Endothelial cell of umbilical vein (primary cell): Measurements from ENCODE around the gene DPPA2. TPM values are rescaled to one million over a fixed set of nuclear protein-coding genes. Genes with fewer than 3 reads are reported as not detected.

Source experiments
- BruUV-seq: library from RNA; stranded (reverse); fragments of 400-500 nt; replicated peaks from 2 replicates; lab custom pipeline; 2021; lab: Mats Ljungman, UMichigan
- CTCF ChIA-PET: fragments of 300-600, 350-600 bp; sonication (Branson Sonifier 250); formaldehyde crosslinking; loops from one replicate; lab custom pipeline; 2021; ENCODE audit warnings: antibody characterized with exemption, inconsistent platforms; lab: Charles Lee
- POLR2A ChIA-PET: fragments of 300-600, 350-600 bp; sonication (Branson Sonifier 250); formaldehyde crosslinking; loops from one replicate; lab custom pipeline; 2021; ENCODE audit warnings: antibody characterized with exemption, inconsistent platforms; lab: Charles Lee
- DNase-seq: peaks from one replicate; pipeline ENCODE4 v3.0.0-alpha.2; 2011; ENCODE audit warnings: low read depth, low spot score
- FAIRE-seq: peaks from 2 replicates; lab custom pipeline; 2011; peaks lifted over from hg19 to GRCh38; lab: Jason Lieb, UNC
- H2AFZ ChIP-seq: 2 replicates; pipeline ENCODE4 v1.6.0; 2012; ENCODE audit warnings: low read depth, low read length, control low read depth, inconsistent platforms
- H3K27ac ChIP-seq: 2 replicates; pipeline ENCODE4 v1.5.1; 2011; ENCODE audit warnings: low read depth, mild to moderate bottlenecking, control low read depth, low read length, moderate library complexity; ENCODE audit not compliant: insufficient read depth
- H3K27me3 ChIP-seq, 2 experiments: 2 replicates each; pipeline versions ENCODE4 v1.6.0 to v1.6.1; 2011; ENCODE audit warnings: low read length in 2 of 2, mixed read lengths in 1 of 2; ENCODE audit not compliant: control insufficient read depth in 2 of 2, insufficient read depth in 2 of 2
- H3K36me3 ChIP-seq, 2 experiments: 2 replicates in 1 of 2; 3 replicates in 1 of 2; pipeline ENCODE4 v1.5.1; 2011; ENCODE audit warnings: low read length in 2 of 2, mild to moderate bottlenecking in 1 of 2, moderate library complexity in 1 of 2; ENCODE audit not compliant: control insufficient read depth in 2 of 2, insufficient read depth in 2 of 2; ENCODE audit errors: extremely low read depth in 1 of 2
- H3K4me1 ChIP-seq: 3 replicates; pipeline ENCODE4 v1.5.1; 2011; ENCODE audit warnings: mild to moderate bottlenecking, low read length; ENCODE audit not compliant: control insufficient read depth, insufficient read depth; ENCODE audit errors: extremely low read depth
- H3K4me2 ChIP-seq: 2 replicates; pipeline ENCODE4 v1.6.1; 2011; ENCODE audit warnings: low read length, control low read depth, mixed read lengths; ENCODE audit not compliant: insufficient read depth
- H3K4me3 ChIP-seq, 3 experiments: fragments of 200-600 bp in 1 of 3; sonication (generic), shearing (Covaris generic) in 1 of 3; replicated peaks in 1 of 3; 2 replicates each; pipeline ENCODE4 v1.5.1; 2011 to 2016; ENCODE audit warnings: control low read depth in 3 of 3, low read length in 3 of 3, mild to moderate bottlenecking in 2 of 3, inconsistent platforms in 1 of 3, low read depth in 1 of 3, moderate library complexity in 1 of 3; ENCODE audit not compliant: insufficient read depth in 1 of 3
- H3K79me2 ChIP-seq: 2 replicates; pipeline ENCODE4 v1.6.0; 2012; ENCODE audit warnings: low read length, inconsistent platforms; ENCODE audit not compliant: control insufficient read depth, insufficient read depth
- H3K9ac ChIP-seq: replicated peaks from 2 replicates; pipeline ENCODE3; 2011; ENCODE audit warnings: low read length, control low read depth; ENCODE audit not compliant: insufficient read depth; ENCODE audit errors: extremely low read depth
- H3K9me1 ChIP-seq: replicated peaks from 3 replicates; pipeline ENCODE4 v1.6.0; 2011; ENCODE audit warnings: mild to moderate bottlenecking, low read length; ENCODE audit not compliant: control insufficient read depth, insufficient read depth; ENCODE audit errors: extremely low read depth
- H3K9me3 ChIP-seq: replicated peaks from 2 replicates; pipeline ENCODE4 v1.5.1; 2012; ENCODE audit warnings: low read length, inconsistent platforms; ENCODE audit not compliant: control insufficient read depth, insufficient read depth
- H4K20me1 ChIP-seq: replicated peaks from 2 replicates; pipeline ENCODE3; 2011; ENCODE audit warnings: mild to moderate bottlenecking, low read length; ENCODE audit not compliant: control insufficient read depth, insufficient read depth; ENCODE audit errors: extremely low read depth
- EZH2 ChIP-seq: IDR thresholded peaks from 2 replicates; pipeline ENCODE4 v1.6.1; 2012; ENCODE audit warnings: borderline replicate concordance, low read depth, mild to moderate bottlenecking, moderate library complexity, low read length, inconsistent platforms; ENCODE audit not compliant: severe bottlenecking
- FOS ChIP-seq: IDR thresholded peaks from 2 replicates; pipeline ENCODE4 v1.6.1; 2011; ENCODE audit warnings: mild to moderate bottlenecking, low read length, moderate library complexity, borderline replicate concordance; ENCODE audit not compliant: insufficient read depth
- GATA2 ChIP-seq: IDR thresholded peaks from 2 replicates; pipeline ENCODE4 v1.7.0; 2011; ENCODE audit warnings: low read depth, mild to moderate bottlenecking, moderate library complexity, mixed read lengths, low read length; ENCODE audit not compliant: insufficient read length, insufficient read depth
- JUN ChIP-seq: IDR thresholded peaks from 2 replicates; pipeline ENCODE4 v1.6.1; 2011; ENCODE audit warnings: borderline replicate concordance, low read depth; ENCODE audit not compliant: insufficient read length, insufficient read depth
- MYC ChIP-seq: IDR thresholded peaks from one replicate; pipeline ENCODE4 v1.6.1; 2011; ENCODE audit warnings: mild to moderate bottlenecking, low read depth, low read length
- POLR2A ChIP-seq: IDR thresholded peaks from 2 replicates; pipeline ENCODE4 v1.6.1; 2012; ENCODE audit warnings: low read depth, mild to moderate bottlenecking, control low read depth, low read length
- POLR2AphosphoS5 ChIP-seq: IDR thresholded peaks from 2 replicates; pipeline ENCODE4 v1.6.1; 2012; ENCODE audit warnings: low read depth, mild to moderate bottlenecking, control low read depth, low read length, moderate library complexity; ENCODE audit not compliant: insufficient read depth
- dilution Hi-C: fragments of 300-500 bp; cut with MboI; formaldehyde crosslinking; loops from one replicate; pipeline ENCODE4 v1.15.0; 2019; ENCODE audit warnings: low sequenced_read_pairs; ENCODE audit not compliant: extremely low pct_ligation_motif_present
- intact Hi-C: fragments of 100-400 bp; cut with micrococcal nuclease; formaldehyde crosslinking; loops from one replicate; pipeline ENCODE4 v1.10.0; 2022
- polyA plus RNA-seq, 4 experiments: library from polyadenylated mRNA; depleted of rRNA in 3 of 4; stranded (reverse) in 3 of 4; unstranded in 1 of 4; fragments of >200 nt; gene quantifications; 2 replicates each; pipeline versions ENCODE4 v1.2.1 to v1.2.3, GENCODE V29; 2011 to 2012; ENCODE audit warnings: missing spikeins in 1 of 4
- total RNA-seq: library from RNA; stranded (reverse); gene quantifications from 2 replicates; pipeline ENCODE4 v1.2.3, GENCODE V29; 2021
- TF ChIP-seq, protein P1 (sequence below), 2 donors: IDR thresholded peaks; 1 replicate in 1 of 2; 2 replicates in 1 of 2; pipeline ENCODE4 v1.5.1; 2011; ENCODE audit warnings: low read length in 2 of 2, mild to moderate bottlenecking in 2 of 2, moderate library complexity in 2 of 2, control low read depth in 1 of 2, inconsistent platforms in 1 of 2, low read depth in 1 of 2; ENCODE audit not compliant: insufficient read depth in 1 of 2; ENCODE audit errors: extremely low read depth in 1 of 2
- TF ChIP-seq, protein P2 (sequence below): IDR thresholded peaks from 2 replicates; pipeline ENCODE4 v1.6.1; 2011; ENCODE audit not compliant: insufficient read depth, insufficient read length

The DPPA2 gene
- total and polyA plus RNA-seq, 2 donors (not counting 3 experiments of a cell fraction or from before 2014, with no cell fraction given) = not detected

DNA sequence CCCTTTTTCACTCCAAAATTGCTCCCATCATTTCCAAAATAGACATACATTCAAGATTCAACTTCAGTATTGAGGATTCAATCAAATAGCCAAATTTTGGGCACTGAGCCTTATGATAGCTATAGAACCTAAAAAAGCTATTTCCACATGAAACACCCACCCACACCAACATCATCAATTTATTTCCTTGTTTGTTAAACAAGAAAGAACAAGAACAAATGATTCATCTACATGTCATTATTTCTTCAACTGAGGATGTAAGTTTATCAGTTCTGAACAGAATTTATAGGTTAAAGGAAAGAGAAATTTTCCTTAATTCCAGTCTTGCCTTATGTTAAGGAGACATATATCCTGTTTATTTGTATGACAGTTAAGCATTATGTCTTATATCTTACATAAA, 32.2 kb downstream of the DPPA2 start:
- Histone ChIP-seq H3K9me1 (no peaks in the 10 kb centered on the region), H3K4me1 (no peaks in the 10 kb centered on the region), H3K4me3 (no peak overlapping the region), H3K9me3 (no peaks in the 10 kb centered on the region), H3K36me3 (no peaks in the 10 kb centered on the region), H3K27ac (no peak overlapping the region), H3K4me2 (no peak overlapping the region), H3K9ac (no peak overlapping the region), H2AFZ (no peak overlapping the region), H3K79me2 (no peaks in the 10 kb centered on the region), H4K20me1 (no peaks in the 10 kb centered on the region), H3K27me3 (no peaks in the 10 kb centered on the region)
- CTCF ChIA-PET = no interaction called here
- BruUV-seq = no TSS peak
- POLR2A ChIA-PET = no interaction called here
- intact Hi-C loops (no loop called here), dilution Hi-C loops (no loop called here)
- DNase-seq = no peak
- no peak for FAIRE-seq
- TF ChIP-seq JUN (no peak), EZH2 (no peak), GATA2 (no peak), POLR2AphosphoS5 (no peak), POLR2A (no peak), FOS (no peak), MYC (no peak)
- TF ChIP-seq, protein P1, sequence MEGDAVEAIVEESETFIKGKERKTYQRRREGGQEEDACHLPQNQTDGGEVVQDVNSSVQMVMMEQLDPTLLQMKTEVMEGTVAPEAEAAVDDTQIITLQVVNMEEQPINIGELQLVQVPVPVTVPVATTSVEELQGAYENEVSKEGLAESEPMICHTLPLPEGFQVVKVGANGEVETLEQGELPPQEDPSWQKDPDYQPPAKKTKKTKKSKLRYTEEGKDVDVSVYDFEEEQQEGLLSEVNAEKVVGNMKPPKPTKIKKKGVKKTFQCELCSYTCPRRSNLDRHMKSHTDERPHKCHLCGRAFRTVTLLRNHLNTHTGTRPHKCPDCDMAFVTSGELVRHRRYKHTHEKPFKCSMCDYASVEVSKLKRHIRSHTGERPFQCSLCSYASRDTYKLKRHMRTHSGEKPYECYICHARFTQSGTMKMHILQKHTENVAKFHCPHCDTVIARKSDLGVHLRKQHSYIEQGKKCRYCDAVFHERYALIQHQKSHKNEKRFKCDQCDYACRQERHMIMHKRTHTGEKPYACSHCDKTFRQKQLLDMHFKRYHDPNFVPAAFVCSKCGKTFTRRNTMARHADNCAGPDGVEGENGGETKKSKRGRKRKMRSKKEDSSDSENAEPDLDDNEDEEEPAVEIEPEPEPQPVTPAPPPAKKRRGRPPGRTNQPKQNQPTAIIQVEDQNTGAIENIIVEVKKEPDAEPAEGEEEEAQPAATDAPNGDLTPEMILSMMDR (IDR thresholded peaks at IDR 0.05; ENCODE audit: extremely low read depth in 1 of 2, insufficient read depth in 1 of 2, low read depth in 1 of 2, low read length in 2 of 2) = no peak
- TF ChIP-seq, protein P2, sequence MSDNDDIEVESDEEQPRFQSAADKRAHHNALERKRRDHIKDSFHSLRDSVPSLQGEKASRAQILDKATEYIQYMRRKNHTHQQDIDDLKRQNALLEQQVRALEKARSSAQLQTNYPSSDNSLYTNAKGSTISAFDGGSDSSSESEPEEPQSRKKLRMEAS = no peak
